GM19099 (cell line): Measurements from ENCODE around the gene NCAM1.

Experiments used
- POLR2A ChIP-seq: IDR thresholded peaks from 3 replicates; pipeline ENCODE4 v1.6.1; 2011; ENCODE audit warnings: low read depth; ENCODE audit not compliant: insufficient read length; ENCODE audit errors: extremely low read depth

NCAM1 gene

DNA sequence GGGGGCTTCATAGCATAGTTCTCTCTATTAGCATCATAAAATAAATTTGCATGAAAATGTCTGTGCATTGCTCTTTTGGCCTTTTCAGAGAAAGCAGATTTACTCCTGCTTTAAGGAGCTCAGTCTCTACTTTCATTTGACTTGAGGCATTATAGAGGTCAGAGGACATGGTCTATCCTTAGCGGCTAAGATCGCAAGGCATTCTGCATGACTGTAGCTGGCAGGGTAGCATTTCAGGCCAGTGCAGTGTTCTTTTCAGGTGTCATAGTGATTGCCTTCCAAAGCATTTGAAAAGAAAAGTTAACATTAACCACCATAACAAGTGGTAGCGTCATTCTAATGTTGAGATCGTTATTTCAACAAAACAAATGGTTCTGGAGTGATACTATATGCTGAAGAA, 126.5 kb downstream of the NCAM1 start:
- TF ChIP-seq POLR2A, result no peak

- TF ChIP-seq POLR2A, result no peak
Observed at GRCh38 chr11:113090716-113091480, 129.7 kb downstream of the NCAM1 start.

DNA sequence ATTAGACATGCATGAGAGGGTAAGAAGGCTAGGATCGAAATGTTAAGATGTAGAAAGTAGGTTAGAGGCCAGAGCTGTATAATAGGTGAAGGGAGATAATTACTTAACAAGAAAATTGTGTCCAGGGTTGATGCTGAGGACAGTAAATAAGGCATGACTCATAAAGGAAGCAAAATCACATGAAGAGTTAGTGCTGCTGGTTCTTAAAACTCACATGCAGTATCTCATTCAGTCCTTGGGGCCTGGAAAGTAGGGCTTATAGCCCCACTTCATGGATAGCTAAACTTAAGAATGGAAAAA, 130.2 kb downstream of the NCAM1 start:
- no peak for TF ChIP-seq POLR2A

- TF ChIP-seq POLR2A, result no peak
Observed at GRCh38 chr11:113096648-113097047, 135.4 kb downstream of the NCAM1 start.

GRCh38 chr11:113103932-113104690, 142.9 kb downstream of the NCAM1 start:
- no peak for TF ChIP-seq POLR2A

GRCh38 chr11:113104691-113105251, 143.6 kb downstream of the NCAM1 start:
- TF ChIP-seq POLR2A, result no peak

- no peak for TF ChIP-seq POLR2A
Observed at GRCh38 chr11:113105592-113105991, 144.4 kb downstream of the NCAM1 start.

- TF ChIP-seq POLR2A, result no peak
Observed at GRCh38 chr11:113106507-113106906, 145.3 kb downstream of the NCAM1 start.

DNA sequence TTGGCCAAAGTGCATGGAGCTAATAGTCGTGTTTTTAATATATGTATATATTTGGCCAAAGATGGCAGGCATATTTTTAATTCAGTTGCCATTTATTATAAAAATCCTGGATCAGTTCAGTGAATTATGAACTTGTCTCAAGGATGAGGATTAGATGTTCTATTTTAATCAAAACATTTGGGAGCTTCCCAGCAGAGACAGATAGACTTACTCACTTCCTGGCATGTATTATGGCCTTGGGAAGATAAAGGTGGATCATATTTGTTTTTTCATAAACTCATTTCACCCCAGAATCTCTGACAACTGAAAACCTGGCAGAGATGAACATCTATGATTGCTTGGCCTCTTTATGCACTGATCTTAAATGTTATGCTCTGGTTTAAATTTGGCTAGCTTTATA, 148.8 kb downstream of the NCAM1 start:
- TF ChIP-seq POLR2A, result no peak

DNA sequence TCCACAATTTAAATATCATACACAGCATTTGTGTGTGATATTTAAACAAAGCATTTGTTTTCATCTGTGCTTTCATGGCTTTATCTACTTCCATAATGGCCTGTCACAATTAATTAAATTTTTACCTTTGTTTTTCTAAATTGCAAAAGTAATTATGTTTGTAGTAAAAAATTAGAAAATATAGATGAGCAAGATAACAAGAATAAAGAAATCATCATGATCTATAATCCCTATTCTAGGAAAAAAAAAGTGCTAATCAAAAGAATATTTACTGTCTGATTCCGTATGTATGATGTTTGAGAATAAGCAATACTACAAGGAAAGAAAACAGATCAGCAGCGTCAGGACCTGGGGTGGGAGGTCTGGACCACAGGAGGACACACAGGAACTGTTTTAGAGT, 149.9 kb downstream of the NCAM1 start:
- TF ChIP-seq POLR2A, result no peak

GRCh38 chr11:113112307-113112706, 151.1 kb downstream of the NCAM1 start:
- TF ChIP-seq POLR2A, result no peak

DNA sequence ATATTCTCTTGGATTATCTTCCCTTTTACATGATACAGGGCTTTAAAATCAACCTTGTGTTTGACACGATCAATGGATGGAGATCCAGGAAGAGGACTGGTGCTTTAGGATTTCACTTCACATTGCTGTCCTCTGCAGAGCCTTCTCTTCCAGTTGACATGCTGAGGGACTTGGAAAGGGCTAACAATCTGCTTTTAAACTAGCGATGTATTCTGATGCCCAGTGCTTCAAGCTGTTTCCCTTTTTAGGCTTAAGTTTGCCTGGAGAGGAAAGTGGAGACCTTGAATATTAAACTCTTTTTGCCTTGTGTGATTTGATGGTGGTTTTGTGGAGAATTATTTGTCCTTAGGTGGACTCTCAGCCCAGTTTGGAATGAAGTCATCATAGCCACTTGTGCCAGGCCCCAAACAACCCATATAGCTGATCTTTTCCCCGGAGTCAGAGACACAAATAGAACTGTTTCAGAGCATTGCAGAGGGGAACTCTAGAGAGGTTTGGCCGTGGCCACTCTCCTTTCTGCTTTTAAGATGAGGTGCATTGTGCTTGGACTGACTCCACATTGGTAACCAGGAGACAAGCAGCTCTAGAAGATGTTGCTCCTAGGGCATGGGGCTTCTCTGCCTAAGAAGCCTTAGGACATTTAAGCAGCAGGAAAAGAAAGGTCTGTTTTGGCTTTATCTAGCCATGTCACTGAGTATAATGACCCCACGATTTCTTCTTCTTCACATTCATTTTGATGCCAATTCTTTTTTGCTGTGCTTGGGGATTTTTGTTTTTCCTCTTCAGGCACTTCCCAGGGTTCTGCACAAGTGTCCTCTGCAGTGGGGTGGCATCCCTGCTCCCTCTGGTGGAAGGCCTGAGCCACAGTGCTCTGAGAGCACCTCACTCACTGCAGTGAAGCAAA, 152.8 kb downstream of the NCAM1 start:
- TF ChIP-seq POLR2A, result no peak

DNA sequence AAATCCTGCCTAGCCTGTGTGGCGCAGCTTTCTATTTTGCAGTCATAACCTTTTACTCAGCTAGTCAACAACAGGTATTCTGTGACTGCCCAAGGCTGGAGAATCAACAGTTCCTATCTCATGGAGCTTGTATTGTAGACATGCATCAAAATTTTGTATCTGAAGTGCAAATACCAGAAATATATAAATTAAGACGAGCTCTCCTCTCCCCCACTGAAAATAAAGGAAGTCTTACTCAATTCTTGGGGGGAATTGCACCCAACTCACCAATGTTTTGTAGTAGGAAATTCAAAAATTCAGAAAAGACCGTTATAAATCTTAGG, 153.4 kb downstream of the NCAM1 start:
- TF ChIP-seq POLR2A, result no peak

DNA sequence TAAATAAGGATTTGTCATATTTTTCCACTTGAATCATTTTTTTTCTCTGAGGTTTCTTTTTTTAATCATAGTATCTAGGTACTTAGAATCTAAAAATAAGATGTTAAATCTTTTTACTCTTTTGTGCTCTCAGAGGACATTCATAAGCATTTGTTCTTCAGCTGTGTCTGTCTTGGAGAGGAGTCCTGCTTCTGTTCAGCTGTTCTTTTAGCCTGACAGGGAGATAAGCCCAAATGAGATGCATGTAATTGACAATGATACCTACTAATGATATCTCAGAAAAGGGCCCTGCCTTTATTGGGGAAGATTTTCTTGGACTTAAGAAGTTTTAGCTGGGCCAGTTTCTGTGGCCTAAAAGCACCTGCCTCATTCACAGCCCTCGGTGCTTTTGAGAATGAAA, 156.9 kb downstream of the NCAM1 start:
- no peak for TF ChIP-seq POLR2A

DNA sequence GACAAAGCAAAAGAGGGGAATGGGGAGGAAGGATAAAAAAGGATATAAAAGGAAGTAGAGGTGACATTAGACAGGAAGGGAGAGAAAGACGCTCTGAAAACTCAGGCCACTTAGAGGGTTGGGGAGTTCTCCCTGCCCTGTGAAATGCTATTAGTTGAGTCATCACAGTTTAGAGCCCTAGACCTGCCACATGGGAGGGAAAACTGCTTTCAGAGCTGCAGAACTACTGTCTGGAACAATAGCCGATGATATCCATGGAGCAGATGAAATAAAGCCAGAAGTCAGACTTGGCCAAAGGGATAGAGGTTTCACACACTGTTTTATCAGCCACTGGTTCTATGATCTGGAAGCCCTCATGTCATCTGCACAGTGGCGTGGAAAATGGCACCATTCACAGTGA, 157.9 kb downstream of the NCAM1 start:
- TF ChIP-seq POLR2A, result no peak

DNA sequence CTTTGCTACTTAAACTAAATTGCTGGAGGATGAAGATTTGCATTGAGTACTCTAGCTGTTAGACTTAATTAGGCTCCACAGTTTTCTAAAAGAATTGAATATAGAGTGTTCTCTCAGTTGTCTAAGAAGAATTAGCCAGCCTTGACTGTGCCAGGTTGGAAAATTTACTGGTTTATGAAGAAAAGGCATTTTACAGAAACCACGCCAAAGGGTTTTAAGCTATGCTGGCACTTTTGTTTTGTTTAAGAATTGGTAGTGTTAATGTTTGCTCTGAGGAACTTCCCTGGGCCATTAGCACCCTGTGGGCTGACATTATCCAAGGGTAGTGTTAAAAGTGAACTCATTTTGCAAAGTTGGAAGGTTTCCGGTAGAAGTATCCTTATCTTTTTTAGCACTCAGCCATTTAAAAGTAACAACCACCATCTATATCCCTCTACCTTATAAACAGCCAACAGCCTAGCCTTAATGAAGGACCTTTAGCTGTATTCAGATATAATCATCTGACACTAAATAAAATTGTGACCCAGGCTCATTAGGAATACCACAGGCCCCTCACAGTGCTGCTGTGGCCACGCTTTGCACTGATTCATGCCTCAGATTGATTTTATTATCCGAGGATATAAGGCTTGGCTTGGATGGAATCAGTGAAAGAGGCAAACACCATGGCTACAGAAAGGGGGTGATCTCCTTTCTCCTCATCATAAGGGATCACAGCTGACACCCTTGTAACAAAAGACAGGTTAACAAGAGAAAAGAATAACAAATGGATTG, 158.9 kb downstream of the NCAM1 start:
- TF ChIP-seq POLR2A, result no peak
